HG03108 (cell line): ENCODE results near the gene DGKG.

Source experiments
- ATAC-seq: cut with Tn5 transposase; IDR thresholded peaks from one replicate; pipeline ENCODE4 v1.9.1; 2021; ENCODE audit warnings: moderate library complexity; ENCODE audit not compliant: unreplicated experiment

Gene DGKG

DNA sequence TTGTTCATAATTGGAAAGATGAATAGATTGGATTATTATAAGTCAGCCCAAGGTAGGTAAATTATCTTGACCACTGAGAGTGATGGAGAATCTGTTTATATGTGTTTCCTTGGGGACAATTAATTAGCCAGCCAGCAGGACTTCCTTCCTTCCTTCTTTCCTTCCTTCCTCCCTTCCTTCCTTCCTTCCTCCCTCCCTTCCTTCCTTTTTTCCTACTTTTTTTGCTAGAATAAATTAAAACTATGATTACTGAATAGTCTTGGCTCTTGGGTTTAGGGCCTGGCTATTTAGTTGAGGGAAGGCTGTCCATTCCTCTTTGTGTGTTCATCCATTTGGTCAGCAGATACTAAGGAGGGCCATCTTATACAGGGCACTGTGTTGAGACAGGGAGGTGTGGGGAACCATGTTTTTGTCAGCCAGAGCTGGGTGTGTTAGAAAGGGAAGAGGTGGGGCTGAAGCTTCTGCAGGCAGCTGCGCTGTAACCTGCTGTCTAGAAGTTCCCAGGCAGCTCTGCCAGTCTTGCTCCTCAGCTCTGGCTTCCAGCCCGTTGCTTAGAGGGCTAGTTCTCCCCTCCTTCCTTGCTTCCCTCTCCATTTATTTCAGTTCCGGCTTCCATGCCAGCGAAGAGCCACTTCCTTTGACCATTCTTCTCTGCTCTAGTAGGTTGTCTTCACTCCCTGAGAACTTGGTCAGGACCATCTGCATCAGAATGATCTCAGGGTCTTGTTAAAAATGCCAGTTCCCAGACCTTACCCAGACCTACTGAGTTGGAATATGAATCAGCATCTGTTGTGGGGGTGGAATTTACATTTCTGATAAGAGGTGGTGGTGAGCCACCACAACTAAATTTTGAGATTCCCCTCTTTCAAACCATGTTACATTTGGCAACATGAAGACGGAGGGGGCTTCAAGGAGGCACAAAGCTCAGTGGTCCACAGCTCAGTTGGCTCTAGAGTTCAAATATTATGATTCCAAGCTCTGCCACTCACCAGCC lies 113.9 kb downstream of the DGKG start:
- no peak for ATAC-seq

GRCh38 chr3:186246941-186247340 lies 115.1 kb downstream of the DGKG start:
- ATAC-seq: no peak

- ATAC-seq: no peak
Observed at GRCh38 chr3:186244016-186244415, 118.0 kb downstream of the DGKG start.

DNA sequence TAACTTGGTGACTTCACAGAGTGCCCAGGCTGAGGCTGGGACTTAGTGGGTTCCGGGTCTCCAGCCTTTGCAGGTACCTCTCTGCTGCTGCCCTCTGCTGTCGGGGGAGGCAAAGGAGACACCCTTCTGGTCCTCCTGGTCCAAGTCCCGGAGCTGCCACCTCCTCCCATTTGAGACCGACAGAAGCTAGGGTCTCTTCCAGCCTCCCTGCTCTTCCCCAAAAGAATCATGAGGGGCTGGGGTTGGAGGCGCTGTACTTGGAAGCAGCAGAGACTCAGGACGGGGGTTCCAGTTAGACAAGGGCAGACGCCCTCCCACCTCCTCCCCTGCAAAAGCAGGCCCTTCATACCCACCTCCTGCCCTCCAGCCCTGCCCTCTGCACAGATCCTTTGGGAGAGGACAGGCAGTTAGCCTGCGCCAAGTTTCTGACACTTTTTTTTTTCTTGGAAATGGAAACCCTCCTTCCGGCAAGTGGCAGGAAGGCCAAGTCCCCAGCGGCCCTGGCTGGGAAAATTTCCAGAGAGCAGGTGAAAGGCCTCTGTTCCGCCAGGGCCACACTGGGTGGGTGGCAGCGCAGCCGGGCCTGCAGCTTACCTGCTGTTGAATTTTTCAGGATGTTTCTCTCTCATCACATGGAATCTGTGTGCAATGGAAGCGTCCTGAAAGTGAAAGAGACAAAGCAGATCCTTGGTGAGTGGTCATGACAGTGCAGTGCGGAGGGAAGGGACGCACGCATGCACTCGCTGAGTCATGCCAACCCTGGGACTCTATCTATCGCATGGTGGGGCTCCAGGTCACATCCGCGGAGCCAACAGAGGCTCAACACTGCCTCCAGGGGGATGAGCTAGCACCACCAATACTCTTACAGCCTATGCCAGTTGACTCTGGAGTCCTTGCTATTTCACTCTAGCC lies 119.9 kb downstream of the DGKG start:
- ATAC-seq: peak; percentile 91

GRCh38 chr3:186239321-186239720 lies 122.7 kb downstream of the DGKG start:
- ATAC-seq: no peak

- no peak for ATAC-seq
Observed at GRCh38 chr3:186237915-186238314, 124.1 kb downstream of the DGKG start.

DNA sequence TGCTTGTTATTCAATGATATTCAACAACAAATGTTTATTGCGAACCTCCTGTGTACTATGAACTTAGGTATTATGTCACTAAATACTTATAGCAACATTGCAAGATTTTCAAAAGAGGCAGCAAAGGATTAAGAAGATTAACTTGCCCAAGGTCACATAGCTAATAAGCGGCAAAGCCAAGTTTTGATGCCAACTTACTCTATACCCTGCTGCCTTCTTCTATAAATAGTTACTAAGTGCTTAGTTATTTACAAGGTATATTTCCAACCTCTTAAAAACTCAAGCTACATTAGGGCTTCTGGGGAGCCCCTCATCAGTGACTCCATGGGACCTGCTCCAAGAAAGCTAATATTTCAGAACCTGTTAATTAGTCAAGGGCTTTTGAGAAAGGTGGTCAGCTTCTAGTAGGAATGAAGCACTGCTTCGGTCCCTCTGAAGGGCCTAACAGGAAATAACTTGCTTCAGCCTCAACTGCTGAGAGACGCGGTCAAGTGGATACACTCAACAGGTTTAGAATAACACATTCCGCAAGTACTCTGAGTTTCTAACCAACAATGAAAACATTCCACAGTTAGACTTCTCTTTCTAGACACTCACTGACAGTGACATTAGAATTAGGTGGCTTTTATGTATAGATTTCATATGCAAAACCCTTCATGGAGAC lies 125.5 kb downstream of the DGKG start:
- ATAC-seq: no peak

DNA sequence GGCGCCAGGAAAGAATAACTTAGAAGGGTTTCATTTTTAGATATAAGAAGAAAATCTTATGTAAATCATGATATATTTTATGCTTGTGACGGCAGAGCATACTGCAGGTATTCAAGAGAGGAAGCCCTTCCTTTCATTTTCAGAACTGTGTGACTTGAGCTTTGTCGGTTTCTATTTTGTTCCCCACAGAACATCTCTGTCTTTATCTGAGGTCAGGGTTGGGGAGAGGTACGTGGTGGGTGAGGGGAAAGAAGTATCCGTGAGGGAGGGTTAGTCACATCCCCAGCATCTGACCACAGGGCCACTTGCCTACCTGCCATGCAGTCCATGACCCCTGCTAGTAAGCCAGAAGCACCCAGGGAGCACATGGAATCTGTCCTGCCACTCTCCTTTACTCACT lies 126.5 kb downstream of the DGKG start:
- ATAC-seq: peak; percentile 87

GRCh38 chr3:186234152-186234551 lies 127.9 kb downstream of the DGKG start:
- ATAC-seq: no peak

- no peak for ATAC-seq
Observed at GRCh38 chr3:186226482-186226881, 135.6 kb downstream of the DGKG start.

GRCh38 chr3:186225603-186226002 lies 136.4 kb downstream of the DGKG start:
- ATAC-seq: peak; percentile 69

GRCh38 chr3:186224041-186224610 lies 137.9 kb downstream of the DGKG start:
- no peak for ATAC-seq

DNA sequence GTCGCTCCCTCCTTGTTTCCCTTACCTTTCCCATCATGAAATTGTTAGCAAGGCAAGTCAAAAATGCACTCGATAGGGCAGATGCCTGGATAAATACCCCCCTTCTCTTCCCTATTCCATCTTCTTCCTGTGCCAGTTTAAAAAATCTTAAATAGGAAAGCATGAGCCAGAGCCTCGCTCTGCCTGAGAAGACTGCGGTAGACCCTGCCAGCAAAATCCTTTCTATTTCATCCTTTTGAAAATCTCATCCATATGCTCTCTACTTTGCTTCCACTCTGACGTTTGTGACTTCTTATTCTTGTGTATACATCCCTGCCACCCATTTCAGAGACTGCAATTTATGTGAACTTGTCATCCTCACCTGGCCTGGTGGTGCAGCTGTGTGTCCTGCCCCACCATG lies 138.6 kb downstream of the DGKG start:
- no peak for ATAC-seq

DNA sequence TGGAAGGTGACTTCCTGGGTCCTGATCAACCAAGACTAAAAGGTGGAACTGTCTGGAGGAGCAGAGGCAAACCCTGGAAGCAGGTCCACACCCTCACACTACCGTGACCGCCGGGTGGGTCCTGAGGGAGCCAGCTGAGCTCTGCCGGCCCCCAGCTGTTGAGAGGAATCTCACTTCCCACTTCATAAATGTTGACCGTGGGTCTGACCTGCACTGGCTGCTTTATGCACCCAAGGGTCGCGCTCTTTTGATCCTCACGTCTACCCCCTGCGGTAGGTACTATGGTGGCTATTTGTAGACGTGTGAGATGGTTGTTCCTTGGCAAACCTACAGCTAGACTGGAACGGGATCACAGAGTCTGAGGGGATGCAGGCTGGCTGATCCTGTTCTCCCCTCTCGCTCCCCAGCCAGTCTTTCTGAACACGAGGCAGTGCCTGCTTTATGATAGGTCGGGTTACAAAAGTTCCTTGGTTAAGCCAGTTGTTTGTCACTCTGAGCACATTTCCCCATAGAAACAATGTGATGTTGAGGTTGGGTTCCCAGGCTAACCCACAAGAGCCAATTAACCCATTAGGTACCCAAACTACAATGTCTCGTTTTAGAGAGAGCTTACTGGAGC lies 140.2 kb downstream of the DGKG start:
- no peak for ATAC-seq

- ATAC-seq: no peak
Observed at GRCh38 chr3:186220911-186221645, 141.0 kb downstream of the DGKG start.

GRCh38 chr3:186220365-186220764 lies 141.7 kb downstream of the DGKG start:
- no peak for ATAC-seq

- ATAC-seq: no peak
Observed at GRCh38 chr3:186219211-186219638, 142.8 kb downstream of the DGKG start.

- ATAC-seq: no peak
Observed at GRCh38 chr3:186218421-186218820, 143.6 kb downstream of the DGKG start.

DNA sequence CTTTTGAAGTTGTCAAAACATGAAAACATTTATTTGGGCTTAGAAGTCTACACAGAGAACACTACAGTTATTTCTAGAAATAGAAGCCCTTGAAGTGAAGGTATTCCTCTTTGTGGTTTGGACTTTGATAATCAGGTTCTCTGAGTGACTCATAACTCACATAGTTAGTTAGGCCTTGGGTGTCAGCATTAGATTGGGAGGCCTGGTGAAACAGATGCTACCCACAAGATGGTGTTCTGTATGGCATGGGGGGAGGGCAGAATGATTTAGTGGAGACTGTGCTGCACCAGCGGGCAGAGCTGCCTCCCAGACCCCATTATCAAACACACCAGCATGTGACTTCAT lies 144.2 kb downstream of the DGKG start:
- ATAC-seq: peak; percentile 94
